ENCODE measurements around the gene SLC22A2. TPM values are rescaled to one million over a fixed set of nuclear protein-coding genes. Genes with fewer than 3 reads are reported as not detected.

SLC22A2 gene
- total RNA-seq, 4 donors from 2014 or later = not detected

GRCh38 chr6:160190081-160190480 is 68.5 kb downstream of the SLC22A2 start:
- no peak for TF ChIP-seq POLR2A (IDR thresholded peaks at IDR 0.05)
- no peak for TF ChIP-seq CTCF (IDR thresholded peaks at IDR 0.05)
- intact Hi-C loops (cut with DNase I; ENCODE audit: low total_unique reads) = no loop called here
- DNase-seq (ENCODE audit: low spot score in 2 of 2) = no peak
- no peak overlapping the region for H3K4me3 ChIP-seq (ENCODE audit: low read depth, poor library complexity, severe bottlenecking)
- WGBS, 2 donors = 53 to 75% methylated on average over 1 of the region's 1 CpG

GRCh38 chr6:160188773-160189172 is 69.8 kb downstream of the SLC22A2 start:
- WGBS, 2 donors = 73 to 86% methylated on average over 1 of the region's 1 CpG
- no peak for DNase-seq (ENCODE audit: low spot score in 2 of 2)
- TF ChIP-seq CTCF (IDR thresholded peaks at IDR 0.05) (no peak), POLR2A (IDR thresholded peaks at IDR 0.05) (no peak)
- no peak overlapping the region for H3K4me3 ChIP-seq (ENCODE audit: low read depth, poor library complexity, severe bottlenecking)
- intact Hi-C loops (cut with DNase I; ENCODE audit: low total_unique reads) = no loop called here

DNA sequence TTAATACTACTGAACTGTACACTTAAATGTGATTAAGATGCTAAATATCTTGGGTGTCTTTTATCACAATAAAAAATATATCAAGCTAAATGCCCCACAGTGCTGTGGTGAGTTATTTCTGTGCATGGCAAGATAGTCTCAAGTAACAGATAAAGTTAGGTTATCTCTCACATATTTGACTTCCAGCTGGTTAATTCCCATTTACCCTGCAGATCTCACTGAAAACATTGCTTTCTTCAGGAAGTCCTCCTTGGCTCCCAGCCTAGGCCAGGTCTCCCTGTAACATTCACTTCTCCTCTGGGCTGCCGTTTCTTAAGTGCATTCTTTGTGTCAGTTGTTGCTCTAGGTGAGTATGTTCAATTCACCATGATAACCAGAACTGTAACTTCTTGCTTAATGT is 77.9 kb downstream of the SLC22A2 start:
- 62 to 82% methylated on average over 1 of the region's 1 CpG for WGBS, 2 donors
- intact Hi-C loops (cut with DNase I; ENCODE audit: low total_unique reads) = no loop called here
- no peak for DNase-seq (ENCODE audit: low spot score in 2 of 2)
- no peak overlapping the region for H3K4me3 ChIP-seq (ENCODE audit: low read depth, poor library complexity, severe bottlenecking)
- TF ChIP-seq POLR2A (IDR thresholded peaks at IDR 0.05) (no peak), CTCF (IDR thresholded peaks at IDR 0.05) (no peak)

DNA sequence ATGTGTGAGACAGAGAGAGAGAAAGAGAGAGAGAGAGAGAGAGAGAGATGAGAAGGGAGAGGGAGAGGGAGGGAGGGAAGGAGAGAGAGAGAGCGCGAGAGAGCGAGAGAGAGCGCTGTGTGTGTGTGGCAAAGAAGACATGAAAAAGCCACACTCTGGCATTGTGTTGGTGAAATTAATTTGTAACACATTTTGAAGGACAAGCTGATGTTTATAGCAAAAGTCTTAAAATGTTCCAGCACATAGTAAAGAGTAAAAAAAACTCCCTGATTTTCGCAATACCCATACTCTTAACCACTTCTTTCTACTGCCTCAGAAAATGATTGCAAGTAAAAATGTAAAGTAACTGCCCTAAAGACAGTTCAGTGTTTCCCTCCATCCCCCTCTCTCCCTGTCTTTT is 80.3 kb downstream of the SLC22A2 start:
- intact Hi-C loops (cut with DNase I; ENCODE audit: low total_unique reads) = no loop called here
- no peak for TF ChIP-seq POLR2A (IDR thresholded peaks at IDR 0.05)
- no peak for TF ChIP-seq CTCF (IDR thresholded peaks at IDR 0.05)
- 76 to 79% methylated on average over 5 of the region's 5 CpGs for WGBS, 2 donors
- no peak for DNase-seq (ENCODE audit: low spot score in 2 of 2)
- no peak overlapping the region for H3K4me3 ChIP-seq (ENCODE audit: low read depth, poor library complexity, severe bottlenecking)

DNA sequence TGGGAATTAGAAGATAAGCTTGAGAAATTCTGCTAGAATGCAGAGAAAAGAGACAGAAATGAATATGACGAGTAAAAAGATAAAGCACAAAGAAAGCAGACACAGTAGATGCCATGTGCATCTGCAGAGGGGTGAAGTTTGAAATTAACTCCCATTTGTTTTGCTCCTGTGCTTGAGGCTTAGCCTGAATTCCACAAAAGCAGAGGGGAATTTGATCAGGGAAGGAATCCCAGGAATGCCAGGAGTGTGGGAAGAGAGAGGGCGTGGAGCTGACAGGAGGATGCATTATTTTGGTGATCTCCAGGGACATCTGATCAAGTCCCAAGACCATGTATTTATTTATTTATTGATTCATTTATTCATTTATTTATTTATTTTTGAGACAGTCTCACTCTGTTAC is 81.4 kb downstream of the SLC22A2 start:
- WGBS, 2 donors = 45 to 60% methylated on average over 2 of the region's 2 CpGs
- DNase-seq (ENCODE audit: low spot score in 2 of 2) = no peak
- no peak overlapping the region for H3K4me3 ChIP-seq (ENCODE audit: low read depth, poor library complexity, severe bottlenecking)
- TF ChIP-seq POLR2A (IDR thresholded peaks at IDR 0.05) (no peak), CTCF (IDR thresholded peaks at IDR 0.05) (no peak)
- intact Hi-C loops (cut with DNase I; ENCODE audit: low total_unique reads) = no loop called here

DNA sequence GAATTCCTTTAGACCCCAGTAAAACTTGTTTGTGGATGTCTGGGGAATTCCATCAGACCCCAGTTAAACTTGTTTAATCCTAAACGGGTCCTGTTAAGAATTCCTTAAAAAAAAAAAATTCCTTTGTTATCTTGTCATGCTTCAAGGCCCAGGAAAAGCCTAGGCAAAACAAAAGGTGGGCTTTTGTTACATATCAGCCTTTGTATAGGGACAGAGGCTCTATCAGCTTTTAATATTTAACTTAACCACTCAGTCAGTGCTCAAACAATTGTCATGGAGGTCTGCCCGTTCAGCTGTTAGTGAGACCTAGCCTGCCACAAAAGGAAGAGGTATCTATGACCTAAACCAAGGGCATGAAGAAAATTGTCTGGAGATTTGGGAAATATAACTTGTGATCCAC is 83.9 kb downstream of the SLC22A2 start:
- 55 to 57% methylated on average over 2 of the region's 2 CpGs for WGBS, 2 donors
- intact Hi-C loops (cut with DNase I; ENCODE audit: low total_unique reads) = no loop called here
- no peak for DNase-seq (ENCODE audit: low spot score in 2 of 2)

More for the DNA sequence above, 83.9 kb downstream of the SLC22A2 start:
- no peak overlapping the region for H3K4me3 ChIP-seq (ENCODE audit: low read depth, poor library complexity, severe bottlenecking)
- no peak for TF ChIP-seq POLR2A (IDR thresholded peaks at IDR 0.05)
- TF ChIP-seq CTCF (IDR thresholded peaks at IDR 0.05) = no peak

Data from lower leg skin (tissue), 4 donors.